Head of caudate nucleus (tissue), 42 donors: Measurements from ENCODE around the gene ZDHHC11B.
A peak's percentile ranks its signal among the peaks of the same experiment; 100 is the strongest.
"Not testable (repeated sequence)": the region's sequence is repeated elsewhere in the genome, so short reads cannot be mapped to it uniquely, and the experiment has no call there.

Experiments used
- DNase-seq, 42 donors: peaks; one replicate each; pipeline versions ENCODE4 v3.0.0 to v3.0.0-alpha.2; 2020 to 2021; ENCODE audit warnings: mixed read lengths in 7 of 42
- intact Hi-C: fragments of 100-400 bp; cut with DNase I; formaldehyde crosslinking; loops from one replicate; pipeline ENCODE4 v1.15.0; 2022

Gene ZDHHC11B

GRCh38 chr5:745272-746142, 39.0 kb downstream of the ZDHHC11B start:
- intact Hi-C loops: not testable (repeated sequence)
- peak in 2 of 42 donors; percentile 6 to 31 for DNase-seq

DNA sequence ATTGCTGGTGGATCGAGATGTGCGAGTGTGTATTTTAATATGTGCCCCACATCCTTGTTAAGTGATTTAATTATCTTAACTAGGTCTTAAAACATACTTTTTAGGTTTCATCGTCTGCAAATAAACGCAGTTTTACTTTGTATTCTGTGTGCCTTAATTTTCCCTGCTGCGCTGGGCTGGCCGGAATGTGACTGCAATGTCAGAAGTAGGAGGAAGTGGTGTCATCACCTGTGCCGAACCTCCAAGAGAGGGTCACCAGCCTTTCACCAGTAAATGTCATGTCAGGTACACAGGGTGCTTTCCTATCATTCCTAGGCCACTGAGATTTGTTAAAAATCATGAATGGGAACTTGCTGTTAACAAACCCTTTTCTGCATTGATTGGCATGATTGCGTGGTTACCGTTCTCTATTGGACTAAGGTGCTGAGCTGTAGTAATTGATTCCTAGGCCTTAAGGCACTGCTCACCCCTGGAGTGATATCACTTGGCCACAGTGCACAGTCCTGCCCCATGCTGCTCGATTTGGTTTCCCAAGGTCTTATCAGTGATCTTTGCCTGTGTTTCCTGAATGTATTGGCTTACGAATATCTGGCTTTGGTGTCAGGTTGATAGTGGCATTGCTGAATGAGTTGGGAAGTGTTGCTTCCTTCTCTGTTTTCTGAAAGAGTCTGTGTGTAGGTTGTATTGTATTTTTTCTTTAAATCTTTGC, 40.7 kb downstream of the ZDHHC11B start:
- intact Hi-C loops: not testable (repeated sequence)
- DNase-seq: peak in 1 of 42 donors; percentile 7

GRCh38 chr5:742276-742675, 42.3 kb downstream of the ZDHHC11B start:
- DNase-seq, intact Hi-C loops: not testable (repeated sequence)

DNA sequence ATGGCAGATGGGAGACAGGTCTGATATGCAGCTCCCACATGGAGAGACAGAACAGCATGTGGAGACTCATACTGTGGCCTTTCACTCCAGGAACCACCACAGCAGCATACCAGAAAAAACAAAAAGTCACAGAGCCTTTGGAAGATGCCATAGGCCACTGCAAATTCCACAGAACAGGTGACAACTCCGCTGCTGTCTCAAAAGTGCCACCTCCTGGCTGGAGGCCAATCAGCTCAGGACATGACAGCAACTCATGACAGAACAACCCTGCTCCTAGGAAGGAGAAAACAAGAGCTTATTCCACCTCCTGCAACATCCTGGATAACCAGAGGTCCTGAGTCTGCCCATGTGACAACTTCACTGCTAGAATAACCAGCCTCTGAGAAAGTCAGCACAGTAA, 50.4 kb downstream of the ZDHHC11B start:
- DNase-seq, intact Hi-C loops: not testable (repeated sequence)

DNA sequence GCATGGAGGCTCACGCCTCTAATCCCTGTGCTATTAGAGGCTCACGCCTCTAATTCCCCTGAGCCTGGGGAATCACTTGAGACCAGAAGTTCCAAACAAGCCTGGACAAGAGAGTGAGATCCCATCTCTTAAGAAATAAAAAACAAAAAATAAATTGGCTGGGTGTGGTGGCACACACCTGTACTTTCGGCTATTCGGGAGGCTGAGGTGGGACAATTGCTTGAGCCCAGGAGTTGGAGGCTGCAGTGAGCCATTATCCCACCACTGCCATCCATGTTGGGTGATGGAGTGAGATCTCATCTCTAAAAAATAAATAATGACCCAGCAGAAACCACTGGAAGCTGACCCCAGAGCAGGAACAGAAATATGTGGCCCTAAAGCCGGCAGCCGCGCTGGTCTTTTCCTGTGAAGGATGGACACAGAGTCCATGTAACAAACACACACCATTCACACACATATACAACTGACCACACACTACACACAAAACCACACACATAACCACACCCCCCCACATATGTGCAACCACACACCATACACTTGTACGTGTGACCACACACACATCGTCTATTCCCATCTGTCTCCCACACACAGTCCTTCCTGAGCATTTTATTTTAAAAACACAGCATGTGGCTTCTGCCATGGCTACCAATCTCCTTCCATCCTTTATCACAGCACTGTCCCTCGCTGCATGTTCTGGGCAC, 51.6 kb downstream of the ZDHHC11B start:
- intact Hi-C loops, DNase-seq: not testable (repeated sequence)

DNA sequence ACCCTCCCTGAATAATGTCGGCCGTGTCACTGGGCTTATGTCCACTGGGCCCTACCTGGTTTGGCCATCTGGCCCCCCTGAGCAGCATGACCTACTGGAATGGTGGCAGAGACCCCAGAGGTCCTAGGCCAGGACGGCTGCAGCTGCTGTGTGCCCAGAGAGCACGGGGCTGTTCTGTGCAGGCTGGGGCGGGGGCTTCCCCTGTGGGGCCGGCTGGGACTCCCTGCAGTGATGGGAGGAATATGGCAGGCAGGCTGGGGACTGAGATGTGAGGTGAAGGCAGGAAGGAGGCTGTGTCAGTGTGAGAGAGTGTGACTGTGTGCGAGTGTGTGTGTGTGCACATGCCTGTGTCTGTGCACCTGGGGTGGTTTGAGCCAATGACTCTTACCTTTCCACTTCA, 55.3 kb downstream of the ZDHHC11B start:
- DNase-seq, intact Hi-C loops: not testable (repeated sequence)

DNA sequence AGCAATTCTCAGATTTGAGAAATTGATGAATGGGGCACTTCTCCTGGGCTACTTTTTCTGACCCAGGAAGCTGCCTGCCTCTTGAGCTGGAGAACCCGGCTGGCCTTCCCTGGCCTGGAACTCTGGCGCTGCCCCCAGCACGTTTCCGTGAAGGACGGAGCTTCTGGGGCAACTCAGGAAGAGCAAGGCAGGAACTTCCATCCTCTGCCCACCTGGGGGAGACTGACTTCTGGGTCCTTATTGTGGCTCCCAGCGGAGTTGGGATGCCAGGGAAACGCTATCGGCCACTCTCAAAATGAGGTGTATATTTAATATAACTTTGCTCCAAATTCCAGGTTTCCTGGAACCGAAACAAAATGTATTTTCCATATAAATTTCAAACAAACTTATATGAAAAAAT, 57.4 kb downstream of the ZDHHC11B start:
- DNase-seq, intact Hi-C loops: not testable (repeated sequence)

GRCh38 chr5:723865-724264, 60.7 kb downstream of the ZDHHC11B start:
- intact Hi-C loops, DNase-seq: not testable (repeated sequence)

- DNase-seq, intact Hi-C loops: not testable (repeated sequence)
These were observed 61.2 kb downstream of the ZDHHC11B start for GRCh38 chr5:723309-723708.

DNA sequence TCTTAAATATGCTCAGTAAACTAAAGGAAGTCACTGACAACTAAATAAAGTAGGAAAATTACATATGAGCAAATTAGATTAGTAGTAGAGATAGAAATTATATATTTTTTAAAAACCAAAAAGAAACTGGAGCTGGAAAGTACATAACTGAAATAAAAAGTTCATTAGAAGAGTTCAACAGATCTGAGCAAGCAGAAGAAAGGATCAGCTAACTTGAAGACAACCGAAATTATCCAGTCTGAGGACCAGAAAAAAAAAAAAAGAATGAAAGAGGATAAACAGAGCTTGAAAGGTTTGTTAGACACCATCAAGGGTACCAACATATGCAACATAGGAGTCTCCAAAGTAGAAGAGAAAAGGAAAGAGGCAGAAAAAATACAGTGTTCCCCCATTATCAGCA, 65.2 kb downstream of the ZDHHC11B start:
- DNase-seq, intact Hi-C loops: not testable (repeated sequence)

- DNase-seq: peak in 10 of 42 donors; percentile 9 to 53 (median 26)
- intact Hi-C loops: no loop called here
These were observed 67.4 kb downstream of the ZDHHC11B start for GRCh38 chr5:717143-717542.

DNA sequence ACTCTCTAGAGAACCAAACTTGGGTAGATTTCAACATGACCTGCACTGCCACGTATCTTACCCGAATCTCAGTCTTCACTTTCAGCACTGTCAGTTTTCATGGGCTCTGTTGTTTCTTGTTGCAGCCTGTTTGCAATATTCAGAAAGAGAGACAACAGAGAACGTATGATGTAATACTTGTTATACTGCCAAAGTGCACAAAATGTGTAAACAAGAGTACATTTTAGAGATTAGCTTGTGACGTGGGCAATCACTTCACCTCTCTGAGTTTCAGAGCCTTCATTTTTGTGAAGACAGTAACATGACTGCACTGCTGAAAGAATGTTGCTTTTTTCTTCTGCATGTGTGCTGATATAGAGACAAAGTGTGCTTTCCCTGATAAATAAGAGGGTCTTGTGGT, 67.8 kb downstream of the ZDHHC11B start:
- DNase-seq: peak in 1 of 42 donors; percentile 50
- intact Hi-C loops: not testable (repeated sequence)

DNA sequence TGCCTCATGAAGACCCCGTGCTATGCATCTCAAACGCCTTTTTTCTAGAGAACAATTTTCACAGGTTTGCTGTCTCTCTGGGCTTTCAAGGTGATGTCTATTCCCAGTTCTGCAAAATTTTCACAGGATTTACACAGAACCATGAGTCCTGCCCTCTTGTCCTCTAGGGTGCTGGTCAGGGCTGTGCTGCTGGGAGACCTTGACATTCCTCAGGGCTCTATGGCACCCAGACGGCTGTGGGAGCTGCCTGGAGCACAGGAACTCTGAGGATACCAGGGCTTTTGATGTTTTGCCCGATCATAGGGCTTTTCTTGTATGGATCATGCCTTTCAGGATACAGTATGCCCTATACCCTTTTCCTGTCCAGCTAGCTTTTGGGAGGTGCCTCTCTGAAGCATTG, 68.9 kb downstream of the ZDHHC11B start:
- intact Hi-C loops, DNase-seq: not testable (repeated sequence)

- DNase-seq, intact Hi-C loops: not testable (repeated sequence)
These were observed 70.1 kb downstream of the ZDHHC11B start for GRCh38 chr5:714215-715118.

GRCh38 chr5:713686-714085, 70.8 kb downstream of the ZDHHC11B start:
- intact Hi-C loops, DNase-seq: not testable (repeated sequence)

DNA sequence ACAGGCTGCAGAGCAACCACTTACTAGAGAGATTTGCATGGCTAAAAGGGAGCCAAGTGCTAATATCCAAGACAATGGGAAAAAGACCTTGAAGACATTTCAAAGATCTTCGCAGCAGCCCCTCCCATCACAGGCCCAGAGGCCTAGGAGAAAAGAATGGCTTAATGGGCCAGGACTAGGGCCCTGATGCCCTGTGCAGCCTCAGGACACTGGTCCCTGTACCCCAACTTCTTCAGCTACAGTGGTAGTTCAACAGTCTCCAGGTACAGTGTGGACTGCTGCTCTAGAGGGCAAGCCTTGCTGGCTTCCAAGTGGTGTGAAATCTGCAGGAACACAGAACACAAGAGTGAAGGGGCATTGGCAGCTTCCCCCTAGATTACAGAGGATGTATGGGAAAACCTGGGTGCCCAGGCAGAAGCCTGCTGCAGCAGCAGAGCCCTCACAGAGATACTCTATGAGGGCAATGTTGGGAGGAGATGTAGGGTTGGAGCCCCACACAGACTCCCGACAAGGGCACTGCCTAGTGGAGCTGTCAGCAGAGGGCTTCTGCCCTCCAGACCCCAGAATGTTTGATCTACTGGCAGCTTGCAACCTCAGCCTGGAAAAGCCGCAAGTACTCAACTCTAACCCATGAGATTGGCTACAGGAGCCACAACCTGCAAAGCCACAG, 75.5 kb downstream of the ZDHHC11B start:
- DNase-seq, intact Hi-C loops: not testable (repeated sequence)

DNA sequence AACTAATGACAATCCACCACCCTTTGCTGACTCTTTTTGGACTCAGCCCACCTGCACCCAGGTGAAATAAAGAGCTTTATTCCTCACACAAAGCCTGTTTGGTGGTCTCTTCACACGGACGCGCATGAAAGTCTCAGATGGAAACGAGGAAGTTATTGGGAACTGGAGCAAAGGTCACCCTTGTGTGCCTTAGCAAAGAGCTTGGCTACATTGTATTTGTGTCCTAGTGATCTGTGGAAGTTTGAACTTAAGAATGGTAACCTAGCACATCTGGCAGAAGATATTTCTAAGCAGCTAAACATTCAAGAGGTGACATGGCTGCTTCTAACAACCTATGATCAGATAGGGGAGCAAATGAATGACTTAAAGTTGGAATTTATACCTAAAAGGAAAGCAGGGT, 76.2 kb downstream of the ZDHHC11B start:
- not testable (repeated sequence) for DNase-seq

DNA sequence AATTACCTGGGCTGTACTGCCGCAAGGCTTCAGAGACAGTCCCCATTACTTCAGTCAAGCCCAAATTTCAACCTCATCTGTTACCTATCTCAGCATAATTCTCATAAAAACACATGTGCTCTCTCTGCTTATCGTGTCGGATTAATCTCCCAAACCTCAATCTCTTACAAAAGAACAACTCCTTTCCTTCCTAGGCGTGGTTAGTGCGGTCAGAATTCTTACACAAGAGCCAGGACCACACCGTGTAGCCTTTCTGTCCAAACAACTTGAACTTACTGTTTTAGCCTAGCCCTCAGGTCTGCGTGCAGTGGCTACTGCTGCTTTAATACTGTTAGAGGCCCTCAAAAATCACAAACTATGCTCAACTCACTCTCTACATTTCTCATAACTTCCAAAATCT, 78.4 kb downstream of the ZDHHC11B start:
- intact Hi-C loops, DNase-seq: not testable (repeated sequence)

More for the DNA sequence above, 76.2 kb downstream of the ZDHHC11B start:
- intact Hi-C loops: not testable (repeated sequence)
